Osteoblast (primary cell): ENCODE data around the gene SMDT1. TPM values are rescaled to one million over a fixed set of nuclear protein-coding genes. Genes with fewer than 3 reads are reported as not detected.

ENCODE experiments used
- DNase-seq: peaks from one replicate; pipeline ENCODE4 v3.0.0; 2011; ENCODE audit warnings: low spot score, mixed read lengths; ENCODE audit not compliant: insufficient read length; ENCODE audit errors: missing footprints
- H2AFZ ChIP-seq: 2 replicates; pipeline ENCODE4 v1.6.0; 2011; ENCODE audit warnings: mild to moderate bottlenecking, low read length
- H3K27ac ChIP-seq: 2 replicates; pipeline ENCODE4 v1.5.1; 2011; ENCODE audit warnings: mild to moderate bottlenecking, low read depth, low read length, moderate library complexity
- H3K27me3 ChIP-seq: 2 replicates; pipeline ENCODE4 v1.6.0; 2012; ENCODE audit warnings: mild to moderate bottlenecking, control low read depth, inconsistent platforms, low read length, moderate library complexity; ENCODE audit not compliant: insufficient read depth
- H3K36me3 ChIP-seq: 2 replicates; pipeline ENCODE4 v1.5.1; 2011; ENCODE audit warnings: mild to moderate bottlenecking, low read length, control low read depth, moderate library complexity; ENCODE audit not compliant: insufficient read depth
- H3K4me1 ChIP-seq: 2 replicates; pipeline ENCODE4 v1.5.1; 2011; ENCODE audit warnings: mild to moderate bottlenecking, low read length, control low read depth, moderate library complexity; ENCODE audit not compliant: insufficient read depth
- H3K4me2 ChIP-seq: 2 replicates; pipeline ENCODE4 v1.6.0; 2011; ENCODE audit warnings: mild to moderate bottlenecking, low read length; ENCODE audit not compliant: insufficient read depth
- H3K4me3 ChIP-seq: fragments of 200-600 bp; sonication (generic); 3 replicates; pipeline ENCODE4 v1.5.1; 2012; ENCODE audit warnings: mild to moderate bottlenecking, low read length, inconsistent platforms; ENCODE audit not compliant: insufficient read depth
- H3K79me2 ChIP-seq: 2 replicates; pipeline ENCODE4 v1.6.0; 2012; ENCODE audit warnings: mild to moderate bottlenecking, low read length, control low read depth, inconsistent platforms; ENCODE audit not compliant: insufficient read depth
- H3K9me3 ChIP-seq: 2 replicates; pipeline ENCODE4 v1.5.1; 2011; ENCODE audit warnings: low read depth, low read length, control low read depth
- H4K20me1 ChIP-seq: 2 replicates; pipeline ENCODE4 v1.6.0; 2012; ENCODE audit warnings: mild to moderate bottlenecking, low read length, control low read depth; ENCODE audit not compliant: insufficient read depth
- CTCF ChIP-seq: IDR thresholded peaks from 2 replicates; pipeline ENCODE4 v1.5.1; 2011; ENCODE audit warnings: mild to moderate bottlenecking, low read depth, low read length, moderate library complexity; ENCODE audit errors: extremely low read depth
- total RNA-seq: library from RNA; depleted of rRNA; stranded (reverse); fragments of >200 nt; gene quantifications from 2 replicates; pipeline ENCODE4 v1.2.3, GENCODE V29; 2012

Gene SMDT1
- total RNA-seq, 1 donor, result 4.7 TPM

- Histone ChIP-seq H3K9me3 (peaks cover 5% of the 10 kb centered on the region), H3K4me3 (no peak overlapping the region), H2AFZ (no peak overlapping the region), H3K4me2 (no peak overlapping the region), H3K36me3 (peaks cover 13% of the 10 kb centered on the region), H4K20me1 (no peaks in the 10 kb centered on the region), H3K79me2 (no peaks in the 10 kb centered on the region), H3K27ac (no peak overlapping the region), H3K4me1 (no peaks in the 10 kb centered on the region), H3K27me3 (no peaks in the 10 kb centered on the region)
- TF ChIP-seq CTCF, result no peak
- peak; percentile 11 for DNase-seq
These were observed 22.6 kb upstream of the SMDT1 start for GRCh38 chr22:42056757-42057511.

- no peak overlapping the region for H3K27ac ChIP-seq
- H3K79me2 ChIP-seq, result no peaks in the 10 kb centered on the region
- H3K4me1 ChIP-seq, result no peaks in the 10 kb centered on the region
- TF ChIP-seq CTCF, result no peak
- peaks cover 5% of the 10 kb centered on the region for H3K9me3 ChIP-seq
- DNase-seq, result no peak
- no peak overlapping the region for H2AFZ ChIP-seq
- H3K4me3 ChIP-seq, result no peak overlapping the region
- no peak overlapping the region for H3K4me2 ChIP-seq
- H3K36me3 ChIP-seq, result peaks cover 14% of the 10 kb centered on the region
- H4K20me1 ChIP-seq, result no peaks in the 10 kb centered on the region
- no peaks in the 10 kb centered on the region for H3K27me3 ChIP-seq
These were observed 19.0 kb upstream of the SMDT1 start for GRCh38 chr22:42060489-42060888.

- H4K20me1 ChIP-seq, result no peaks in the 10 kb centered on the region
- H3K79me2 ChIP-seq, result no peaks in the 10 kb centered on the region
- no peak for TF ChIP-seq CTCF
- DNase-seq, result no peak
- H3K4me1 ChIP-seq, result no peaks in the 10 kb centered on the region
- H3K27me3 ChIP-seq, result no peaks in the 10 kb centered on the region
- H3K27ac ChIP-seq, result no peak overlapping the region
- H3K4me3 ChIP-seq, result no peak overlapping the region
- no peak overlapping the region for H3K4me2 ChIP-seq
- H2AFZ ChIP-seq, result no peak overlapping the region
- peaks cover 16% of the 10 kb centered on the region for H3K36me3 ChIP-seq
- peaks cover 5% of the 10 kb centered on the region for H3K9me3 ChIP-seq
These were observed 18.5 kb upstream of the SMDT1 start for GRCh38 chr22:42061041-42061440.

GRCh38 chr22:42062506-42063170, 16.9 kb upstream of the SMDT1 start:
- Histone ChIP-seq H2AFZ (no peak overlapping the region), H3K4me2 (no peak overlapping the region), H3K4me3 (no peak overlapping the region), H3K27me3 (no peaks in the 10 kb centered on the region), H3K27ac (no peak overlapping the region), H3K36me3 (peaks cover 20% of the 10 kb centered on the region), H4K20me1 (no peaks in the 10 kb centered on the region), H3K9me3 (no peaks in the 10 kb centered on the region), H3K4me1 (no peaks in the 10 kb centered on the region), H3K79me2 (no peaks in the 10 kb centered on the region)
- no peak for TF ChIP-seq CTCF
- no peak for DNase-seq
